K562 (cell line): ENCODE data around the gene ARFGEF2. TPM values are rescaled to one million over a fixed set of nuclear protein-coding genes. Genes with fewer than 3 reads are reported as not detected.

ENCODE experiments used
- ATF1 ChIP-seq, 2 experiments: fragments of 450-650 bp in 1 of 2; IDR thresholded peaks; 2 replicates each; pipeline ENCODE4 v1.6.1; 2016; ENCODE audit warnings: missing compliant biosample characterization in 1 of 2, missing genetic modification characterization in 1 of 2
- CCNT2 ChIP-seq: IDR thresholded peaks from 2 replicates; pipeline ENCODE4 v1.6.1; 2011; ENCODE audit warnings: borderline replicate concordance, low read depth, mild to moderate bottlenecking, moderate library complexity, mixed read lengths, low read length; ENCODE audit not compliant: insufficient read length; ENCODE audit errors: extremely low read depth
- ETS1 ChIP-seq: conservative IDR thresholded peaks from 2 replicates; pipeline ENCODE4 v1.6.1; 2011; ENCODE audit warnings: low read depth, mild to moderate bottlenecking, low read length; ENCODE audit not compliant: control insufficient read depth
- FOXP4 ChIP-seq: sonication (generic); formaldehyde crosslinking; IDR thresholded peaks from 2 replicates; pipeline ENCODE4 v1.8.0; 2022; ENCODE audit warnings: mild to moderate bottlenecking, missing genetic modification reagents, borderline replicate concordance
- HDAC8 ChIP-seq: fragments of 450-650 bp; IDR thresholded peaks from 2 replicates; pipeline ENCODE4 v1.6.1; 2016; ENCODE audit warnings: mild to moderate bottlenecking, missing genetic modification characterization, moderate library complexity, missing compliant biosample characterization
- HMBOX1 ChIP-seq: sonication (generic); IDR thresholded peaks from 2 replicates; pipeline ENCODE4 v1.6.1; 2016
- MYNN ChIP-seq, 2 experiments: sonication (generic); formaldehyde crosslinking in 1 of 2; IDR thresholded peaks; 2 replicates each; pipeline versions ENCODE4 v1.5.0 to v1.6.1; 2016 to 2020; ENCODE audit warnings: antibody characterized with exemption in 1 of 2, missing genetic modification reagents in 1 of 2
- NEUROD1 ChIP-seq: fragments of 150-350 bp; IDR thresholded peaks from 2 replicates; pipeline ENCODE4 v1.6.1; 2014; ENCODE audit warnings: borderline replicate concordance, low read length, low read depth; ENCODE audit not compliant: partially characterized antibody
- NR1H2 ChIP-seq: sonication (generic); formaldehyde crosslinking; IDR thresholded peaks from 2 replicates; pipeline ENCODE4 v1.4.0; 2020; ENCODE audit warnings: mild to moderate bottlenecking, missing genetic modification reagents
- PCBP2 ChIP-seq: fragments of 200-400 bp; formaldehyde crosslinking; IDR thresholded peaks from 2 replicates; pipeline ENCODE4 v1.6.1; 2018; ENCODE audit warnings: low read length, low read depth, mild to moderate bottlenecking, moderate library complexity; ENCODE audit not compliant: poor library complexity, severe bottlenecking
- RBM34 ChIP-seq: fragments of 200-400 bp; formaldehyde crosslinking; IDR thresholded peaks from 2 replicates; pipeline ENCODE4 v1.6.1; 2018; ENCODE audit warnings: low read length, borderline replicate concordance; ENCODE audit not compliant: insufficient read depth
- RBM39 ChIP-seq: fragments of 200-400 bp; formaldehyde crosslinking; optimal IDR thresholded peaks from 2 replicates; pipeline ENCODE3; 2018; ENCODE audit warnings: low read depth, low read length
- SMAD1 ChIP-seq: fragments of 150-350 bp; IDR thresholded peaks from 2 replicates; pipeline ENCODE4 v1.6.1; 2014; ENCODE audit warnings: low read length, low read depth; ENCODE audit not compliant: partially characterized antibody
- SNRNP70 ChIP-seq: fragments of 200-400 bp; formaldehyde crosslinking; optimal IDR thresholded peaks from 2 replicates; pipeline ENCODE3; 2017; ENCODE audit warnings: low read depth, low read length
- SPI1 ChIP-seq: IDR thresholded peaks from 2 replicates; pipeline ENCODE4 v1.6.1; 2011; ENCODE audit warnings: low read depth, low read length, control low read depth, borderline replicate concordance
- TAL1 ChIP-seq: fragments of 450-650 bp; IDR thresholded peaks from 2 replicates; pipeline ENCODE4 v1.6.1; 2016; ENCODE audit warnings: mild to moderate bottlenecking
- TCF7L2 ChIP-seq: fragments of 150-350 bp; IDR thresholded peaks from 2 replicates; pipeline ENCODE4 v1.6.1; 2016; ENCODE audit warnings: low read depth, mild to moderate bottlenecking, low read length, moderate library complexity
- VEZF1 ChIP-seq: fragments of 200-800 bp; sonication (Bioruptor generic); IDR thresholded peaks from 2 replicates; pipeline ENCODE4 v1.6.1; 2017; ENCODE audit warnings: missing genetic modification characterization, missing compliant biosample characterization
- ZBTB12 ChIP-seq: fragments of 250-450 bp; sonication (Bioruptor Pico); IDR thresholded peaks from 2 replicates; pipeline ENCODE4 v1.4.0; 2020
- polyA plus RNA-seq, 8 experiments: library from polyadenylated mRNA; depleted of rRNA in 4 of 8; stranded (reverse) in 5 of 8; unstranded in 3 of 8; fragments of >200 nt; fragmentation: Nextera tagmentation in 2 of 8; fragmentation: Illumina TruSeq in 1 of 8; extraction: Ambion mirVana in 2 of 8; extraction: Trizol in 1 of 8; gene quantifications; 2 replicates each; pipeline versions ENCODE4 v1.2.1 to v1.2.3, GENCODE V29; 2011 to 2014; ENCODE audit warnings: inconsistent platforms in 1 of 8, missing spikeins in 1 of 8
- total RNA-seq, 7 experiments: library from RNA; depleted of rRNA in 6 of 7; stranded (reverse); fragments of >200 nt in 6 of 7; fragmentation: Illumina TruSeq in 2 of 7; extraction: Trizol in 2 of 7; gene quantifications; 2 replicates each; pipeline versions ENCODE4 v1.2.1 to v1.2.3, GENCODE V29; 2011 to 2021; ENCODE audit warnings: low replicate concordance in 1 of 7

The ARFGEF2 gene
- total and polyA plus RNA-seq, 9 of the 15 experiments (the other 6 are each of a cell fraction or from before 2014, with no cell fraction given), result 4.2 to 18.8 (median 13.7) TPM

- TF ChIP-seq VEZF1, result no peak
- no peak; the same call in 1 of the 2 replicates for TF ChIP-seq ETS1
- TF ChIP-seq SPI1, result no peak
- no peak for TF ChIP-seq TCF7L2
- TF ChIP-seq ATF1 (CRISPR knock-in tag; IDR thresholded peaks at IDR 0.05), result no peak
- TF ChIP-seq ATF1 (tag; IDR thresholded peaks at IDR 0.05), result no peak
- TF ChIP-seq FOXP4, result no peak
- no peak for TF ChIP-seq RBM34
- no peak for TF ChIP-seq HMBOX1
- TF ChIP-seq NR1H2 (CRISPR knock-in tag), result no peak
- TF ChIP-seq HDAC8 (tag), result peak; percentile 65; the same call in 1 of the 2 replicates
- no peak for TF ChIP-seq NEUROD1
- no peak for TF ChIP-seq SMAD1
- no peak for TF ChIP-seq ZBTB12
- no peak for TF ChIP-seq PCBP2
- no peak for TF ChIP-seq SNRNP70
- TF ChIP-seq MYNN (IDR thresholded peaks at IDR 0.05), result no peak
- no peak for TF ChIP-seq MYNN (CRISPR knock-in tag; IDR thresholded peaks at IDR 0.05)
- no peak for TF ChIP-seq TAL1
- TF ChIP-seq RBM39, result no peak
- peak; percentile 9 for TF ChIP-seq CCNT2
Observed at GRCh38 chr20:48921883-48922820, 641 bp downstream of the ARFGEF2 start (continued).
